Stimulated activated CD4-positive, alpha-beta T cell treated with anti-CD3 and anti-CD28 coated beads, Interleukin-1b, Interleukin-23, amount 100 ng/mL, for 24 hours (primary cell): ENCODE results near the gene DNAH3.
"Not testable (repeated sequence)": the region's sequence is repeated elsewhere in the genome, so short reads cannot be mapped to it uniquely, and the experiment has no call there.

Source experiments
- DNase-seq, 4 experiments: peaks; one replicate each; pipeline ENCODE4 v3.0.0-alpha.2; 2020; ENCODE audit warnings: low read depth in 4 of 4, low spot score in 1 of 4

The DNAH3 gene

DNA sequence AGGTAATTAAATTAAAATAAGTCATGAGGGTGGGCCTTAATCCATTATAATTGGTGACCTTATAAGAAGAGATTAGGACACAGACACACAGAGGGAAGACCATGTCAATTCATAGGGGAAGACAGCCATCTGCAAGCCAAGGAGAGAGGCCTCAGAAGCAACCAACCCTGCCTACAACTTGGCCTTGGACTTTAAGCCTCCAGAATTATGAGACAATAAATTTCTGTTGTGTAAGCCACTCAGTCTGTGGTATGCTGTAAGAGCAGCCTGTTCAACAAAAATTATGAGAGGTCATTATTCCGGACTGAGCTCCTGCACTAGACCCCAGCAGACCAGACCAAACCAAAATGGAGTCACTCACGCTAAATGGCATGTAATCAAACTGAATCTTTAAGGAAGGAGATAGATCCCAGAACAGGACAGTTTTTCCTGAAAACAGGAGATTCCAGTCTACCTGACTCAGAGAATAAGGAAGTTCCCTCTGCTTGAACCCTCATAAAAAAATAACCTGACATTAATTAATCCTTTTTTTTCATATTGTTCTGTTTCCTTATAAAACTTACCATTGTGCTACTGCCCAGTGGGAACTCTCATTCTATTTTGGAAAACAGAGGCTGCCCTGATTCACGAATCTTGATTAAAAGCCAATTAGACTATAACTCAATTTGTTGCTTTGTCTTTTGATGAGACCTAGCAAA is 74.3 kb downstream of the DNAH3 start:
- no peak for DNase-seq

DNA sequence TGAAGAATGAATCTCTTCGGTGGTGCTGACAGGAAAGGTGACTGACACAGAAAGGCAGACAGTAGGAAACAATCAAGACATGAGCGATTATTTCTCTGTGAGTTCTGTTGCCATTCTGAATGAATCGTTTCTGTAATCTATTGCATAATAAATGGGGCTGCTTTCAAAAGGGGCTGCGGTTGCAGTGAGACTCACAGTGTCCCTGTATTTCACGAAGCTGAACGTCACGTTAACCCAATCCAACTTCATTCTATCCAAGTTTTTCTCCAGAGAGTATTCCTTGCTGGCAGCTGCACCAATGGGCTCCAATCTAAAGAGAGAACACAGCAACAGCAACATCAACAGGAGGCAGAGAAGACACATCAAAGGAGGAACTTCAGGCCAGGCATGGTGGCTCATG is 75.4 kb downstream of the DNAH3 start:
- DNase-seq, result no peak

DNA sequence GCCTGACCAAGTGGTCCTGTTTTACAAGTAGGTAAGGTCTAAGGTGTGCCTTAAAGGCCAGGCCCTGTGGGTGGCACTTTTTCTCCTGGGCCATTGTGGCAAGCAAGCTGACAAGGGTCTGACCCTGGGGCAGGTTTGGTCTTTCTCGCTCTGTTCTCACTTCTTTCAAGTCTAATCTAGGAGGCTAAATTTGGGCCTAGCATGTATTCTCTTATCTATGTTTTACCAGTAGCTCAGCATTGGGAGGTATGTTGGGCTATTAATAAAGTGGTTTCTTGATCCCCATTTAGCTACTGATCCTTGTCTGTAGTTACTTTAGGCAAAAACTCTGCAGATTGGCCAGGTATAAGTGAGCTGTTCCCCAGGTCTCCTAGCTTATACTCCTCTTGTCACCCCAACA is 77.7 kb downstream of the DNAH3 start:
- DNase-seq, result no peak

DNA sequence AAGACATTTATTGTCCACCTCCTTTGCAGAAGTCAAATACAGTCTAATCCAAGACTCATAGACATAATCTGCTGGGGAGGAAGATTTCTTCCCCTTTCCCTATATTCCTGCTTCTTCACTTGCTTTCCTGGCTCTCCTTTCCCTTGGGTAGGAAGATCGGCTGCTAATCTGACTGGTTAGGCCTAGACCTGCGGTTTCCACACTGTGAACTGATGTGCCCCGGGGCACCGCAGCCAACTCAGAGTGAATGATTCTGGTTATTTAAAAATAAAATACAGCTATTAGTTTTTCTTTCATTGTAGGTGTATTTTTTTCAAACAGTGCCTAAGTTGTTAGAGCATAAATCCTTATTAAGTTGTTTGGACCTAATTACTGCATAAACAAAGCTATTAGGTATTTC is 78.9 kb downstream of the DNAH3 start:
- no peak for DNase-seq

DNA sequence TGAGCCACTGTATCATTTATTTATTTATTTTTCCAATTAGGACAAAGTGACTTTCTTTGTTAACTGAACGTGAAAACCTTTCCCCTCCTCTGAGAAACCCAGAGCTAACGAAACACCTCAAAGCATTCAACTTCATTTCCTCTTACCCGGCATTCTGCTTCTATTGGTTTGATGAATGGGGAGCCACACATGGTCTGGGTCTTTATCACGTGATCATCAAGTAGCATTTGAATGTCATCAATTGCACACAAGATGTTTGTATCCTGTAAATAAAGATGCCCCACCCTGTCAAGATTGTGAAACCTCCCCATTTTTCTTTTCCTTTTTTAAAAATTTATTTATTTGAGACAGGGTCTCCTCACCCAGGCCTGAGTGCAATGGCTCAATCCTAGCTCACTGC is 80.1 kb downstream of the DNAH3 start:
- no peak for DNase-seq

DNA sequence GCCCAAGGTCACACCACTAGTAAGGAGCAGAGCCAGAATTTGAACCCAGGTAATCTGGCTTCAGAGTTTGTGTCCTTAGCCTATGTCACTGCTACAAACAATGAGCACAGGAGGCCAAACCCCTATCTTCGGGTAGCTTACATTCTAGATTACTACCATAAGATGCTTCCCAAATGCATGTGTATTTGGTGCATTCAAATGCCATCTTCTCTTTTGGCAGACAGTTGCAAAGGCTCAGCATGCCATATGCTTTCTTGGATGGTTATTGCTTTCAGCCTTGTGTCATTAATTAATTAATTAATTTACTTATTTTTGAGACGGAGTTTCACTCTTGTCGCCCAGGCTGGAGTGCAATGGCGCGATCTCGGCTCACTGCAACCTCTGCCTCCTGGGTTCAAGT is 80.7 kb downstream of the DNAH3 start:
- DNase-seq, result no peak

DNA sequence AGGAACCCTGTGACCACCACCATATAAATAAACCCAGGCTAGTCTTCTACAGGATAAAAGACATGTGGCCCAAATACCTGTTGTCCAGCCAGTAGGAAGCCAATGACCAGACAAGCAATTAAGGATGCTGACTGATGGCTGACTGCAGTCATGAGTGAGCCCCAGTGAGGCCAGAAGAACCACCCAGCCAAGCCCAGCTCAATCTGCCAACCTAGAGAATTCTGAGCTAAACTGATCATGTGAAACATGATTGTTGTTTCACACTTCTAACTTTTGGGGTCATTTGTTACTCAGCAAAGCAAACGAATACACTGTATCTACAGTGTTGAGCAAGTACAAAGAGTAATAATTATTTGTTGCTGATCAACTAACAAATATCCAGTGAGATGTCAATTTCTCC is 86.4 kb downstream of the DNAH3 start:
- DNase-seq, result no peak

DNA sequence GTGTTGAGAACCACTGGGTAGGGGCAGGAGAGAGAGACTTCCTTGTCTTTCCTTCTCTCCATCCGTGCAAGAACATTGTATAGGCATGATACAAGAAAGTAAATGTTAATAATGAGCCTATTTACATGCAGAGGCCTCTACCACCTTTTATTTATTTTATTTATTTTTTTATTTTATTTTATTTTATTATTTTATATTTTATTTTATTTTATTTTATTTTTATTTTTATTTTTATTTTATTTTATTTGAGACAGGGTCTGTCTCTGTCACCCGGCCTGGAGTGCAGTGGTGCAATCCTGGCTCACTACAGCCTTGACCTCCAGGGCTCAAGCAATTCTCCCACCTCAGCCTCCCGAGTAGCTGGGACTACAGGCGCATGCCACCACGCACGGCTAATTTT is 87.3 kb downstream of the DNAH3 start:
- not testable (repeated sequence) for DNase-seq

DNA sequence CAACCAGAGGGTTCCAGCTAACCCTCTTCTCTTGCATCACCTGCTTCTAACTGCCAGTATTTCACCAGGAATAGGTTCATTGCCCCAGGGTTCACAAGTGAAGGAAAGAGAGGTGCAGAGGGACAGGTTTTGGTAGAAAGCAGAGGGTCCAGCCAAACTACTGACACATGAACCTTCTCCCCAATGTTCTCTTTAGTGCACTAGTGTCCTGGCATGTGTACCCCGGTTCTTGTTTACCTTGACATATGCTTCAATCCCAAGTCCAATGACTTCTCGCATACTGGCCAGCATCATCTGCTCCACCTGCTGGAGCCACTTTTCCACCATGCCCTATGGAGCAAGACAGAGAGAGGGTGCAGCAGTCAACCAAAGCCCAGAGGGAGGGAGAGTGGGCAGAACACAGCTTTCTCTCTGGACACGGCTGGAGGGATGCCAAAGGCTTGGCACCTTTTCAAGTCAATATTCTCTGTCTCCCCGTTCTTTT is 90.6 kb downstream of the DNAH3 start:
- no peak for DNase-seq

DNA sequence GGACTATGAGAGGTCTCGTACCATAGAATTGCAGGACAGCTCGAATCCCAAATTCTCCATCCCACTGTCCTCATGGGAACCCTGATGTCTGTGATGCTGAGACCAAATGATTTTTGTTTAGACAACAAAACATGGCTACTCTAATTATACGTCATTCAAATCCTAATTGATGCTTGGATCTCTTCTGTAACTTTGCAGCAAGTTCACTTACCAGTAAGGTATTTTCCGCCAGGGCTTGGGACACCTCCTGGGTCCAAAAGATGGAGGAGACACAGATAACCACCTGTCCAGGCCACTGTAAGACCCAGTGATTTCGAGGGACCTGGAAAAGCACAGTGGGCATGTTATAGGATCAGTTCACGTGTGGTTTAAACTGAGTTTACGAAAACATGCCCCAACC is 92.8 kb downstream of the DNAH3 start:
- no peak for DNase-seq

DNA sequence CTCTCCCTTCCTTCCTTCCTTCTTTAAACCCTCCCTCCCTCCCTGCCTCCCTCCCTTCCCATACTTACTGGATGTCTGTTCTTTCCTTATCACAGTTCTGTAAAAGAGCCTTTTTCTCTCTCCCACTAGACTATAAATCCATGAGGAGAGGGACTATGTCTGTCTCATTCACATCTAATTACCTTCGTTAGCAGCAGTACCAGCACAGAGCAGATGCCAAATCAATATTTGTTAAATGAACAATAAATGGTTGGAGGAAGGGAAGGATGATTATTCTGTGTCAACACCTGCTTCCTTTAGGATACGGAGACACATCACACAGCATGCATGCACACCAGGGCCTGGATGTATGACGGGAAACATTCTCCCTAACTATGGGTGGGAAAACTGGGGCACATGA is 94.2 kb downstream of the DNAH3 start:
- DNase-seq, result no peak

DNA sequence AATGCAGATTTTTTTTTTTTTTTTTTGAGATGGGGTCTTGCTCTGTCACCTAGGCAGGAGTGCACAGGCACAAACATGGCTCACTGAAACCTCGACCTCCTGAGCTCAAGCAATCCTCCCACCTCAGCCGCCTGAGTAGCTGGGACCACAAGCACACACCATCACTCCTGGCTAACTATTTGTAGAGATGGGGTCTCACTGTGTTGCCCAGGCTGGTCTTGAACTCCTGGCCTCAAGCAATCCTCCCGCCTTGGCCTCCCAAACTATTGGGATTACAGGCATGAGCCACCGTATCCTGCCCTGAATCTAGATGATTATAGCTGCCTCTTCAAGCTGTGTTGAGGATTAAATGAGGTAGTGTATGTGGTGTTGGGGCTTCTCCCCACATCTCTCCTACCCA is 94.9 kb downstream of the DNAH3 start:
- DNase-seq, result not testable (repeated sequence)

DNA sequence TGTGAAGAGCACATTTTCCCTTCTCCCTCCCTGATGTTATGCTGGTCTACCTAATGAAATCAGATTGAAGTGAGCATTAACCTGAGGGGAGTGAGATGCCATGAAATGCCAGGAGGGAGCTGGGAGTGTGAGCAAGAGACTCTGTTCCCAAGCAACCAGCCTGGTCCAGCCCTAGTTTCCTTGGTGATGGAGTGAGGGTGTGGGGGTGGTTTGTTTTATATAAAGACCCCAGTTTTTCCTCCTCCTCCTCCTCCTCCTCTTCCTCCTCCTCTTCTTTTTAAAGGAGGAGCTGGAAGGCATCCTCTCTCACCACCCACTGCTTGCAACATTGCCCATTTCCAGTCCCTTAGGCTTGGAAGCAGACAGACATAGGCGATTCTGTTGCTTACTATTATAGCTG is 97.1 kb downstream of the DNAH3 start:
- no peak for DNase-seq

DNA sequence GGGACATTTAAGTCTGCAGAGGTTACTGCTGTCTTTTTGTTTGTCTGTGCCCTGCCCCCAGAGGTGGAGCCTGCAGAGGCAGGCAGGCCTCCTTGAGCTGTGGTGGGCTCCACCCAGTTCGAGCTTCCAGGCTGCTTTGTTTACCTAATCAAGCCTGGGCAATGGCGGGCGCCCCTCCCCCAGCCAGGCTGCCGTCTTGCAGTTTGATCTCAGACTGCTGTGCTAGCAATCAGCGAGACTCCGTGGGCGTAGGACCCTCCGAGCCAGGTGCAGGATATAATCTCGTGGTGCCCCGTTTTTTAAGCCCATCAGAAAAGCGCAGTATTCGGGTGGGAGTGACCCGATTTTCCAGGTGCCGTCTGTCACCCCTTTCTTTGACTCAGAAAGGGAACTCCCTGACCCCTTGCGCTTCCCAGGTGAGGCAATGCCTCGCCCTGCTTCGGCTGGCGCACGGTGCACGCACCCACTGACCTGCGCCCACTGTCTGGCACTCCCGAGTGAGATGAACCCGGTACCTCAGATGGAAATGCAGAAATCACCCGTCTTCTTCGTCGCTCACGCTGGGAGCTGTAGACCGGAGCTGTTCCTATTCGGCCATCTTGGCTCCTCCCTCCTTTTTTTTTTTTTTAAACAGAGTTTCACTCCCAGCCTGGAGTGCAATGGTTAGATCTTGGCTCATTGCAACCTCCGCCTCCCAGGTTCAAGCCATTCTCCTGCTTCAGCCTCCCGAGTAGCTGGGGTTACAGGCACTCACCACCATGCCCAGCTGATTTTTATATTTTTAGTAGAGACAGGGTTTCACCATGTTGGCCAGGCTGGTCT is 102.3 kb downstream of the DNAH3 start:
- not testable (repeated sequence) for DNase-seq

DNA sequence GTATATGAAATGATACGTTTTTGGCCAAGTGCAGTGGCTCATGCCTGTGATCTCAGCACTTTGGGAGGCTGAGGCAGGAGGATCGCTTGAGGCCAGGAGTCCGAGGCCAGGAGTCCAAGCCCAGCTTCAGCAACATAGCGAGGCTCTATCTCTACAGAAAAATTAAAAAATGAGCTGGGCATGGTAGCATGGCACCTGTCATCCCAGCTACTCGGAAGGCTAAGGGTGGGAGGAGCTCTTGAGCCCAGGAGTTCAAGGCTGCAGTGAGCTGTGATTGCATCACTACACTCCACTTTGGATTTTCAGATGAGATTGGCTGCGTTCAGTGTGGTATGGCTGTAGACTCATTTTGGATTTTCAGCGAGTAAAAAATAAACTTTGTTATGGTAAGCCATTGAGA is 112.4 kb downstream of the DNAH3 start:
- no peak for DNase-seq

DNA sequence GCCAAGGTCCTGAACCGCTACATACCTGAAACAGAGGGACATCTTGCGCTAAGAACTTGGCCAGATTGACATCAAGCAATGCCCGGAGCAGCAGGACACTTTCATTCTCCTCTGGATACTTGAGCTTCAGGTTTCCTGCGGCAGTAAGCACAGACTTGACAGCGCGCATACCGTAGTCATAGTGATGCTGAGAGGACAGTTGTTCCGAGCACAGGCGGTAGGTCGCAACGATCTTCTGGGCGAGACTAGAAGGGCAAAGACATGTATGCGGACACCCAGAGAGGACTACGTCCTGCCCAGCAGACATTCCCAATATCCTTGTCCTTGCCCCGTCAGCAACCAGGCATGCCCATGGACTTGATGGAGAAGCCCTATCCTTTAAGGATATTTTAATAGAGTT is 112.9 kb downstream of the DNAH3 start:
- no peak for DNase-seq

DNA sequence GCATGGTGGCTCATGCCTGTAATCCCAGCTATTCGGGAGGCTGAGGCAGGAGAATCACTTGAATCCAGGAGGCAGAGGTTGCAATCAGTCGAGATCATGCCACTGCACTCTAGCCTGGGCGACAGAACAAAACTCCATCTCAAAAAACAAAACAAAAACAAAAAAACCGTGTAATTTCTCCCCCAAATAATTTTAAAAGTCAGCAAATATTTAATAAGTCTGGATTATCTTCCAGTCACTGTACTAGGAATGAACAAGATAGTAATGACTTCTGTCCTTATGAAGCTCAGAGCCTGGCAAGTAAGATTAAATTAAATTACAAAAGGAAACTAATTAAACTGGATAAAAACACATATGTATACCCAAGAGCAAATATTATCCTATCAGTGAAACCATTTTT is 113.5 kb downstream of the DNAH3 start:
- DNase-seq, result no peak

DNA sequence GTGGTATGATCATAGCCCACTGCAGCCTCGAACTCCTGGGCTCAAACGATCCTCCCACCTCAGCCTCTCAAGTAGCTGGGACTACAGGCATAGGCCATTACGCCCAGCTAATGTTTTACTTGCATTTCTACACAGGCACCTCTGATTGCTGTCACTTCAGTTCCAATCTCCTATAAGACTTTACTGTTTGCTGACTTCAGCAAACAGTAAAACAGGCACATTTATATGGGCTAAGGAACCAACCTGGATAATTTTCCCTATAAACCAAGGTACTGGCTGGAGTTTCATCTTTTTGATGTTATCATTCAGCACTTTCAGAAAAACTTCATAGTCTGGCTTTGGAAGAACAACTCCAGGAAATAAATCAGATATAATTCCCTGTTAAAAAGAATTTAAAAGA is 114.2 kb downstream of the DNAH3 start:
- DNase-seq, result no peak

DNA sequence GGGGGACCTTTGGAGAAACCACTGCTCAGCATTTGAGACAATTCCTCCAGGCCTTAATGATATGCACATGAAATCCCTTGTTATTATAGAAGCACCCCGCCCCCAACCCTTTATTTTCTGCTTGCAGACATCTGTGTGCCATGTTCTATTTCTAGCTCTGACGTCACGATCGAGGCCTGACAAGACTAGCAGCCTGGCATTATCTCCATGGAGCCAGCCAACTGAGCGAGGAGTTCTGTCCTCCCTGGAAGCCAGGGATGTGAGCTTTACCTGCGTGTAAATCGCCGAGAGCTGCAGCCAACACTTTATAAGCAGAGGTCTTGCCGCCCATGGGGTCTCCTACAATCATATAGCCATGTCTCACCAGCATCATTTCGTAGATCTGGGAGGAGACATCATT is 116.9 kb downstream of the DNAH3 start:
- DNase-seq, result no peak

DNA sequence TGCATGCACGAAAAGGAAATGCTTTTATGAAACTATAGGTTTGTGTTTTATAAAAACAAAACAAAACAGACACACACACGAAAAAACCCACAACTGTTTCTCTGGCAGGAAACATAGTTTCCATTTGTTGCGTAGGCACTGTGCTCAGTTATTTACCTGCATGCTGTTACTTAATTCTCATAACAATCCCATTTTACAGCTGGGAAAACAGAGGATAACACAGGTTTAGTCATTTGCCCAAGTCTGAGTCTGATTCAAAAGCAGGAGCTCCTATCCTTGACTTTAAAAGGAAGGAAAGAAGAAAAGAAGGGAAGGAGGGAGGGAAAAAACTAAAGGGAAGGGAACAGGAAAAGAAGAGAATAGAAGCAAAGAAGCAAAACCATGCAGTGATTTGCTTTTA is 117.4 kb downstream of the DNAH3 start:
- DNase-seq, result no peak

DNA sequence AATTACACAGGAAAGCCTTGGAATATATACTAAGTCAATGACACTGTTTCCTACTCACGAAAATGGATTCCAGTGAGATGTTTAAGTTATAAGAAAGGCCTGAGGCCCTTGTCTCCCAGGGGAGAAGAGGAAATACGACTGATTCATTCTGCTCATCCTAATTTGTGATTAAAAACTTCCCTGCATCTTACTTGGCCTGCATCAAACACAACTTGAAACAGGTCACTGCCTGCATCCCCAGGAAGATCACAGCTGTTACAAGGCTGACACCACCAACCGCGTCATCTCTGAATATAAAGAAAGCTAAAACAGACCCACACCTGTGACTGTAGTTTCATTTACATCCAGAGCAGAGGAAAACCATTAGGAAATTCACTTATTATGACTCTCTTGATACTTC is 121.9 kb downstream of the DNAH3 start:
- no peak for DNase-seq

DNA sequence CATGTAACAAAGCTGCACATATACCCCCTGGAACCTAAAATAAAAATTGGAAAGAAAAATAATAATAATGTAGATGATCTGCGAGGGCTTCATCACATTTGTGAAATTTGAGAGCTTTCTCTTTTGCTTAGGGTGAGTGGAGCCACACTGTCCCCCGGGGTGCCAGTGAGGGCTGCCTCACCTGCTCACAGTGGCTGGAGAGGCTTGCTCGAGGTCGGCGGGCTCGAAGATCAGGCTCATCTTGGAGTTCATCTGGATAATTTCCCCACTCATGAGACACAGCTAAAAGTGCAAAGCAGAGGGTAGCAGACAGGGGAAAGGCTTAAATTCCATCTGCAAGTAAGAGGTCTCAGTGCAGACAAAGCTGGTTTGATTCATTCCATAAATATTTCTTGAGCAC is 123.8 kb downstream of the DNAH3 start:
- no peak for DNase-seq
